ENCODE measurements around the gene ZSWIM8.
"Not testable (repeated sequence)": the region's sequence is repeated elsewhere in the genome, so short reads cannot be mapped to it uniquely, and the experiment has no call there.

The ZSWIM8 gene

DNA sequence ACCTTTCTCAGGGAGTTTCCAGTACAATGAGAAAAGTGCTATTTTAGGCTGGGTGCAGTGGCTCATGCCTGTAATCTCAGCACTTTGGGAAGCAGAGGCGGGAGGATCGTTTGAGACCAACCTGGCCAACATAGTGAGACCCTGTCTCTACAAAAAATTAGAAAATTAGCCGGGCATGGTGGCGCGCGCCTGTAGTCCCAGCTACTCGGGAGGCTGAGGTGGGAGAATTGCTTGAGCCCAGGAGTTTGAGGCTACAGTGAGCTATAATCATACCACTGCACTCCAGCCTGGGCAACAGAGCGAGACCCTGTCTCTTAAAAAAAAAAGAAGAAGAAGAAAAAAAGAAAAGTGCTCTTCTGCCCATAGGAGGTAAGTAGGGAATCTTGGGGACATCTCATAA is 10.6 kb downstream of the ZSWIM8 start:
- not testable (repeated sequence) for DNase-seq (ENCODE audit: low spot score)

DNA sequence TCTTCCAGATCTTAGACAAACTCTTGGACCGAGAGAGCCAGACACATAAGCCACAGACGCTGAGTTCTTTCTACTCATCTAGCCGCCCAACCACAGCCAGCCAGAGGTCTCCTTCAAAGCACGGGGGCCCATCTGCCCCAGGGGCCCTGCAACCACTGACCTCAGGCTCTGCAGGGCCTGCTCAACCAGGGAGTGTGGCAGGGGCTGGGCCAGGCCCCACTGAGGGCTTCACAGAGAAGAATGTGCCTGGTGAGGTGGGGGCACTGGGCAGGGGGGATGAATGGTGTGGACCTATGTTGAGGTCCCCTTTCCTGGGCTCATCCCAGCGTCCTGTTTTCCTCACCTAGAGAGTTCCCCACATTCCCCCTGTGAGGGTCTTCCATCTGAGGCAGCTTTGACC is 11.4 kb downstream of the ZSWIM8 start:
- no peak for DNase-seq (ENCODE audit: low spot score)

DNA sequence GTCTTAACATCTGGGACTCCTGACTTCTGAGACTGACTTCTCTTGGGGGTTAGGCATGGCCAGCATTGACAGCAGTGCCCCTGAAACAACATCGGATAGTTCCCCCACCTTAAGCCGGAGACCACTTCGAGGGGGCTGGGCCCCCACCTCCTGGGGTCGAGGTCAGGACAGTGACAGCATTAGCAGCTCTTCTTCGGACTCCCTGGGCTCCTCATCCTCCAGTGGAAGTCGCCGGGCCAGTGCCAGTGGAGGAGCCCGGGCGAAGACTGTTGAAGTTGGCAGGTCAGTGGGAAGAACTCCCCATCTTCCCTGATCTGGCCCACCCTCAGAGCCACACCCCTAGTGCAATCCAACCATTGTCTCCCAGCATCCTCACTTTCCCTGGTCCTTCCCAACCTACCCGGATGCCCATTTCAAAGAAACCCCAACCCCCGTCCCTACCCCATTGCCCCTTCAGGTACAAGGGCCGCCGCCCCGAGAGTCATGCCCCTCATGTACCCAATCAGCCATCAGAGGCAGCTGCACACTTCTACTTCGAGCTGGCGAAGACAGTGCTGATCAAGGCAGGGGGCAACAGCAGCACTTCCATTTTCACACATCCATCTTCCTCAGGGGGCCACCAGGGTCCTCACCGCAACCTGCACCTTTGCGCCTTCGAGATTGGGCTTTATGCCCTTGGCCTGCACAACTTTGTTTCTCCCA is 12.1 kb downstream of the ZSWIM8 start:
- DNase-seq (ENCODE audit: low spot score): no peak

DNA sequence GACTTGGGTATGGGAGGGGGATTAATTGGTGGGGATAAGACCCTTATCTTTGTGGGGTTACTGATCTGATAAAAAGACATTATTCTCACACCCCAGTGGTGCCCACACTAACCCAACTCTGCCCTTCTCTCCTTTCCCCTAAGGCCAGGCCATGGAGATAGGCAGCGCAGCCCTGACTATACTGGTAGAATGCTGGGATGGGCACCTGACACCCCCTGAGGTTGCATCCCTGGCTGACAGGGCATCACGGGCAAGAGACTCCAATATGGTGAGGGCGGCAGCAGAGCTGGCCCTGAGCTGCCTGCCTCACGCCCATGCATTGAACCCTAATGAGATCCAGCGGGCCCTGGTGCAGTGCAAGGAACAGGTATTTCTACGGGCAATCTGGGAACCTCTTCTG is 12.7 kb downstream of the ZSWIM8 start:
- DNase-seq (ENCODE audit: low spot score): no peak

DNA sequence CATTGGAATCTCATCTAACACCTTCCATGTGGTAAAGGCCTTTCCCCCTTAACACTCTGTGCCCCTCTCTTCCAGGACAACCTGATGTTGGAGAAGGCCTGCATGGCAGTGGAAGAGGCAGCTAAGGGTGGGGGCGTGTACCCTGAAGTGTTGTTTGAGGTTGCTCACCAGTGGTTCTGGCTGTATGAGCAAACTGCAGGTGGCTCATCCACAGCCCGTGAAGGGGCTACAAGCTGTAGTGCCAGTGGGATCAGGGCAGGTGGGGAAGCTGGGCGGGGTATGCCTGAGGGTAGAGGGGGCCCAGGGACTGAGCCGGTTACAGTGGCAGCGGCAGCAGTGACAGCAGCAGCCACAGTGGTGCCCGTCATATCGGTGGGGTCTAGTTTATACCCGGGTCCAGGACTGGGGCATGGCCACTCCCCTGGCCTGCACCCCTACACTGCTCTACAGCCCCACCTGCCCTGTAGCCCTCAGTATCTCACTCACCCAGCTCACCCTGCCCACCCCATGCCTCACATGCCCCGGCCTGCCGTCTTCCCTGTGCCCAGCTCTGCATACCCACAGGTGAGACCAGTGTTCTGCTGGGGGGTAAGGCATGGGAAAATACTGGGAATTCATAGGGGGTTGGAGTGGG is 13.6 kb downstream of the ZSWIM8 start:
- no peak for DNase-seq (ENCODE audit: low spot score)

DNA sequence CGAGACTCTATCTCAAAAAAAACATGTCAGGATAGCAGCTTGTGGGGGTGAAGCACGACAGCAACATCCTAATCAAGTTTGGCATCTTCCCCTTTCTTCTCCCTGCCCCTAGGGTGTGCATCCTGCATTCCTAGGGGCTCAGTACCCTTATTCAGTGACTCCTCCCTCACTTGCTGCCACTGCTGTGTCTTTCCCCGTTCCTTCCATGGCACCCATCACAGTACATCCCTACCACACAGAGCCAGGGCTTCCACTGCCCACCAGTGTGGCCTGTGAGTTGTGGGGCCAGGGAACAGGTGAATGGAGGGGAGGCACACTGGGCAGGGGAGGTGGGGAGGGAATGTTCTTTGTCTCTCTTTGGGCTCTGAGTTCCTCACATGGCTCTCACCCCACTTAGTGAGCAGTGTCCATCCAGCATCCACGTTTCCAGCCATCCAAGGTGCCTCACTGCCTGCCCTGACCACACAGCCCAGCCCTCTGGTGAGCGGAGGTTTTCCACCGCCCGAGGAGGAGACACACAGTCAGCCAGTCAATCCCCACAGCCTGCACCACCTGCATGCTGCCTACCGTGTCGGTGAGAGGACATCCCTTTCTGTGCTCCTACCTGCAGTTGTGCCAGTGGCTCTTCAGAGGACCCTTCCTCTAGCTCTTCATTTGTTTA is 14.6 kb downstream of the ZSWIM8 start:
- DNase-seq (ENCODE audit: low spot score): no peak

DNA sequence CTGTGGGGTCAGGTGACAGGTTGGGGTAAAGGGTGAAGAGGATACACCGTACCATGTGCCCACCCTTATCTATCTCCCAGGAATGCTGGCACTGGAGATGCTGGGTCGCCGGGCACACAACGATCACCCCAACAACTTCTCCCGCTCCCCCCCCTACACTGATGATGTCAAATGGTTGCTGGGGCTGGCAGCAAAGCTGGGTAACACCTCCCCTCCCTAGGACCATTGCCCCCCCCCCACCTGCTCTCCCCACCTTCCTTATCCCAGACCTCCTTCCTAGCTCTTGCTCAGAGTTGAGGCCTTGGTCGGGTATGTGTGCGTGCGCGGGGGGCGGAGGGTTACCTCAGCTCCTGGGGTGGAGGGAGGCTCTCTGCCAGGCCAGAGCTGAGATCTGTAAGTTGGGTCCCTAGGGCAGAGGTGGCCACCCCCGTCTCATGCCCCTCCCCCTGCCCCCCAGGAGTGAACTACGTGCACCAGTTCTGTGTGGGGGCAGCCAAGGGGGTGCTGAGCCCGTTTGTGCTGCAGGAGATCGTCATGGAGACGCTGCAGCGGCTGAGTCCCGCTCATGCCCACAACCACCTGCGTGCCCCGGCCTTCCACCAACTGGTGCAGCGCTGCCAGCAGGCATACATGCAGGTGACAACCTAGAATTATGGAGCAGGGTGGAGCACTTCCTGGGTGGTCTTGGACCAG is 15.3 kb downstream of the ZSWIM8 start:
- DNase-seq (ENCODE audit: low spot score): no peak

DNA sequence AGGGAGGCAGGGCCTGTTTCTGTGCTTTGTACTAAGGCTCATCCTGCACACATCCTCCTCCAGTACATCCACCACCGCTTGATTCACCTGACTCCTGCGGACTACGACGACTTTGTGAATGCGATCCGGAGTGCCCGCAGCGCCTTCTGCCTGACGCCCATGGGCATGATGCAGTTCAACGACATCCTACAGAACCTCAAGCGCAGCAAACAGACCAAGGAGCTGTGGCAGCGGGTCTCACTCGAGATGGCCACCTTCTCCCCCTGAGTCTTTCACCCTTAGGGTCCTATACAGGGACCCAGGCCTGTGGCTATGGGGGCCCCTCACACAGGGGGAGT is 15.8 kb downstream of the ZSWIM8 start:
- no peak for DNase-seq (ENCODE audit: low spot score)

DNA sequence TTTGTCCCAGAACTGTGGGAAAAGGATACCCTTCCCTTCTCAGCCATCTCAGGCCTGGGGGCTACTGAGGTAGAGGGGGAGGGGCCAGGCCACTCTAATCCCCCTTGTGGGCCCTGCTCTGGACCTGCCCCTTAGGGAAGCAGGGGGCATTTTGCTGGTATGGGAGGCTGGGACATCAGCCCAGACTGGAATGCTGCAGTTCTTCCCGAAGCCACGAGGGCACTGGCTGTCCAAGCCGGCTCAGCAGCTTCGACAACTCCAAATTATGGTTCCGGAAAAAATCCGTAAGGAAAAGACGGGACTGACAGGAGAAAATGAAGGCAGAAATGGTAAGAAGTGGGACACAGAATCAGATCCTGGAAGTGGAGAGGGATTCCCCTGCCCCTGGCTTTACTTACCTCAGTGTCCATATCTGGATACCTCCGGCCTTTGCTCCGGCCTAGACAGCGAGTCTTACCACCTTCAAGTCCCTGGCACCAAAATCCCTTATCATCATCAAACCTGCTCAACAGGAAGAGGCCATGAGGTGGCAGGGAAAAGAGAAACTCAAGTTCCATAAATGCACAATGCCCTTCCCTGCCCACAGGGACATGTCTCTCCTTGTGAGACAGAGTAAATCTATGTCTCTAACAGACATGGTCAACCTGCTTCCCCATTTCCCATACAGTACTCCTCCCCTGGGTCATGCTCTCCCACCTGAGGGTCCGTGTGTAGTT is 17.0 kb downstream of the ZSWIM8 start:
- DNase-seq (ENCODE audit: low spot score): no peak

DNA sequence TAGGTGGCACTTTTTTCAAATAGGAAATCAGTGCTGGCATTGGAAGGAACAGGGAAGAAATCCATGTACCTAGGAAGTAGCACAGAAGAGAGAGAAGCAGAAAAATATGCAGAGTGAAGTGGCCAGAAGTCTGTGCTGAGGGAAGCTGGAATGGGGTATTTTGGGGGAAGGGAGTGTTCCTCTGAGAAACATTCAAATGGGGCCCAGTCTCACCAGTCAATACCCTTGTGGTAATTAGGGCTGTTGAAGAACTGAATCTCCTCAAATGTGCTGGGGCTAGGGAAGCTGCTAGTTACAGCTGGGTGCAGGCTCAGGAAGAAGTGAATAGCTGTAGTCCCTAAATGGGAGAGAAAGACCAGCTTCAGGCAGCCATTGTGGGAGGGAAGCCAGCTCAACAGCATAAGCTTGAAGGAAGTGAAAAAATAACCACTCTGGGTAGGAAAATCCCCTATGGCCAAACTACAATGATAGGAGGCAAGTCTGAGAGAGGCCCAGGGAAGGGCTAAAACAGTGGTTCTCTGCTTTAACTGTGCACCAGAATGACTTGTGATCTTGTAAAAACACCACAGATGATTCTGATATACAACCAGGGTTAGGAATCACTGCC is 18.4 kb downstream of the ZSWIM8 start:
- DNase-seq (ENCODE audit: low spot score): no peak

DNA sequence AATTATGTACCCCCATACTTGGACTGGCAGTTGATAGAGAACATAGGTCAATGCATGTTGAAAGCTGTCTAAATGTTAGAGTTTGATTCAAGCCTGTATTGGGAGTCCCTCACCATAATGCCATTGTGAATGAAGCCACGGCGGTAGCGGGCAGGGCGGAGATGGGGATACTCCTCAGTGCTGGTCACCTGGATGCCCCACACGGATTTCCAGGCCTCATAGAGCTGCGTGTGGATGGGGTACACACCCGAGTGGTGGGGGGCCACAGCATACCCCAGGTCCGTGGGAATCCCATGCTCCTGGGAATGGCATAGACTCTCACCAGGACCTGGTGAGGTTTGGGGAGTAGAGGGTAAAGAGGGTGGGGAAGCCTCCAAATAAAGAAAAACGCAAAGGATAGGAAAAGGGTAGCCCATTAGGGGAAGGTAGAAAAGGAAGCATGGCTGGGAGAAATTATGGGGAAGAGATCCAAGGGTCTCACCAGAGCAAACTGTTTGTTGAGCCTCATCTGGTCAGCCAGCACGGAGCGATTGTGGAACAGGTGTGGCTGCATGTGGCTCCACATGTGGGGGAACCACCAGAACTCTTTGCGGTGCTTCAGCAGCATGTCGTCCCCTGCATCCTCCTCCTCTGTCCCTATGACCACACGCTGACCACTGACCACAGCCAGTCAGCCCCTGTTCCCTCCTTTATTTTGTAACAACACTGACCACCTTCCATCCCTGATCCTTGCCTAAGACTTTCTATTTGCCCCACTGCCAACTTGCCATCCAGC is 21.0 kb downstream of the ZSWIM8 start:
- no peak for DNase-seq (ENCODE audit: low spot score)

DNA sequence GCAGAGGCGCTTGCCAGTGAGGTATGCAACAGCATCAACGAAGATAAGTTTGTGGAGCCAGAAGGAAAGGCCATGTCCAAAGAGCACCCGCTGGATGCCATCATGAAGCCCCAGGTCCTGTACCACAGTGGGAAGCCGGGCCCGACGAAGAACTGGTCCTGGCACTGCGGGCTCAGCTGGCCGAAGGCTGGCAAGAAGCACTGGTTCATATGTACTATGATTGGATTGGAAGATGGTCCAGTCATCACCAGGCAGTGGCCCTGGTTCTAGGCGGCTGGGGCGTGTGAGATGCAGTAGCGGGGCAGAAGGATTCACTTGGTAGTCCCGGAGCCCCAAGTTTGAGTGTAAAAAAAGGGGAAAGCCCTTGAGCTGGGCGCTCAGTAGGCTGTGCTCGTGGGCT is 22.1 kb downstream of the ZSWIM8 start:
- no peak for DNase-seq (ENCODE audit: low spot score)

DNA sequence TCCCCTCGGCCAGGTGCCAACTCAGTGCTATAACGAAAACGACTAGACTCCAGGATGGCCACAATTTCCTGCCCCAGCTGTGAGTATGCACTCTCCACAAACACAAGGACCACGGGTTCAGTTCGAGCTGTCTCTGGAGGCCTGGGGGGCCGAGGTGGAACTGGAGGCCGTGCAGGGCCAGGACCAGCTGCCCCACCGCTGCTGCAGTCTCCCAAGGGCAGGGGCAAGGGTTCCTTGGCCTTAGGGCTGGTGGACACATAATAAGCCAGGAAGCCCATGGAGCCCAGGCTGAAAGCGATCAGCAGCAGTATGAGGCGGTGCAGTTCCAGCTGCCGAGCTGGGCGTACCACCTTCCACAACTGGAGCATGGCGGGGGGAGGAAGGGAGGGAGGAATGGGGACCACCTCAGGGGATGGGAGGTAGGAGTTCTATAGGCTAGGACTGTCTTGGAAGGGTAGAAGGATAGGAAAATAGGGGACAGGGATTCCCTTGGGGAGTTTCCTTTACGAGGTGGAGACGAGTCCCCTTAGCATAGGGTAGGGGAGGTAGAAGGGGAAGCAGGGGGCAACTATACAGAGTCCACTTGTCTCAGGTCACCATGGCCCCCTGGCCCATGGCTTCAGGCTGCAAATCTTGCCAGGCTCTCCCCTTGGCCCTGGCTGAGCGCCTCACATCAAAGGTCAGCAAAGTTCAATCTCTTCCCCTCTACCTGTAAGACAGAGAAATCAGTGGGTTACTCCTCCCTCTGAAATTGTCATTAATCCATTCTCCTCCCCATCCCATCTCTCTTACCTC is 22.8 kb downstream of the ZSWIM8 start:
- DNase-seq (ENCODE audit: low spot score): no peak

DNA sequence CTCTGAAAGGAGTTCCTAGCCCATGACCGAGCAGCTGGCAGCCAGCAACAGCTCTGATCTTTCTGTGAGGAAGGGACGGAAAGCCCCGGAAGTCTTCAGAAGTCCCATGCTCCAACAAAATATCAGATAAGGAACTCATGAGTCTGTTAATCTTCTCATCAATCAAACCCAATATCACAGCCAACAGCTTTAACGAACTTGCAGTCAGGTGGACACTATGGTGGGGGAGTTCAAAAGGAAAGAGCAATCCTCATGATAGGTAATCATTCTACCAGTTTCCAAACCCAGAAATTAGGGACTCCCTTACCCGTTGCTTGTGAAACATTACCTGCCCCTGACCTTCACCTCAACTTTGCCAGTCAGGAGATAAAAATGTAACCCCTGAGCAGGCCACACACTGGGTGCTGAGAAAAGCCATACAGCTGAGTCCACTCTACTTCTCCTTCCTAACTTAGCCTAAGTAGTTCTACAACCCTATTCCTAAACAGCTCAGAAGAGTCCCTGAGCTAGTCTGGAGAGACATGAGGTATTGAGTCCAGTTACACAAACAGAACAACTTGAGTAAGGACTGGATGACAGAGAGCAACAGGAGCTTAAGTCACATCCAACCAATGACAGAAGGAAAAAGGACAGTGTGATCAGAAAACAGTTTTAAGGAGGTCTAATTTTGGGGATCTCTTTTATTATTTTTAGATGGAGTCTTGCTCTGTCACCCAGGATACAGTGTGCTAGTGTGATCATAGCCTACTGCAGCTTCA is 23.8 kb downstream of the ZSWIM8 start:
- DNase-seq (ENCODE audit: low spot score): no peak

DNA sequence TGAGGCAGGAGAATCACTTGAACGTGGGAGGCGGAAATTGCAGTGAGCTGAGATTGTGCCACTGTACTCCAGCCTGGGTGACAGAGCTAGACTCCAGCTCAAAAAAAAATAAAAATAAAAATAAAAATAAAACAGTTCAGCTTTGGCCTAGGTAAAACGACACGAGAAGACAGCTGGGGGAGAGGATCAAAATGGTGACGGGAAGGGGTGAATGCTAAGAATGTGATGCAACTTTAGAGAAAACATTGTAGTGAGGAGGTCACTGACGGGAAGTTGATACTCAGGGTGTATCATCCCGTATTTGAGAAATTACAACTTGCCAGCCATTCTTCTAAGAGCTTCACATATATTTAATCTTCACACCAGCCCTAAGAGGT is 24.9 kb downstream of the ZSWIM8 start:
- no peak for DNase-seq (ENCODE audit: low spot score)

DNA sequence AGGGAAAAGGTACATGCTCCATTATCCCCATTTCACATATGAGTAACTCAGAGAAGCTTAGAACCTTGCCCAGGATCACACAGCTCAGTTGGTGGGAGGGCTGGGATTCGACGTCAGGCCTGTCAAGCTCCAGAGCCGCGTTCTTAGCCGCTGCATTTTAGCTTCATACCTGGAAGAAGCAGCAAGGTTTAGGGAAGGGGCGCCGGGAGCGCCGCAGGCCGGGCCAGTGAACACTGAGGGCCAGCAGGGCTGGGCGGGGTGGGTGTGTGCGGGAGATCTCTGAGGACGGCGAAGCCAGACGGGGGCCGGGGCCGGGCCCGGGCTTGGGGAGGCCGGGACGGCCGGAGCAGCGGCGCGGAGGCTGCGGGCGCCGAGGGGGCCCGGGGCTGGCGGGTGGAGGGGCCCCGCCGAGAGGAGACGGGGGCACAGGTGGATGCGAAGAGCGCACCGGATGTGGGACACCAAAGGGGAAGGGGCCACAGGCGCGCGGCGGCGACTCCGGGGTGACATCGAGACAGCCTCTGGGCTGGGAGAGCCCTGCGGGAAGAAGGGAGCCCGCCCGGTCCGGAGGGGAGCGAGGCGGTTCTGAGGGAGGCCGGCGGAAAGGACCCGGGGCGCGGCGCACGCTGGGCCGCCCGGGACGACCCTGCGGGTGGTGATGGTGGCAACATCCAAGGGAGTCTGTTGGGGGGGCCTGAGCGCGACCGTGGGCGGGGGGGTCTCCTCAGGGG is 25.5 kb downstream of the ZSWIM8 start:
- DNase-seq (ENCODE audit: low spot score): peak; percentile 45

DNA sequence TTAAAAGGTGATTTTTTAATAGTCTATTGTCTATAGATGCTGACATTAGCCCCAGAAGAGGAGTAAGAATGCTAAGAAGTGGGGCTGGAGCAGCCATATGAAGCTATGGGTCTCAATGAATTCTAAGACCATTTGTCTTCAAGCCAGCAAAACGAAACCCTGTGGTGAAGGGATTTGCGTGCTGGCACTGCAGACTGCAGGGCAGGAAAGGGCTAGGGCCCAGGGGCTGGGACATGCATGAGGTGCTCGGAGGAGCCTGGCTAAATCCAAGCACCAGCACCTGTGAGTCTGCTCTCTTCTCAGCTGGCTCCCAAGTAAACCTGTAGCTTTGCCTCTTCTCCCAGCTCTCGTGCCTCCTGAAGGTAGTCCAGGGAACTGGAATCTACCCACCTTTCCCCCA is 27.3 kb downstream of the ZSWIM8 start:
- no peak for DNase-seq (ENCODE audit: low spot score)

DNA sequence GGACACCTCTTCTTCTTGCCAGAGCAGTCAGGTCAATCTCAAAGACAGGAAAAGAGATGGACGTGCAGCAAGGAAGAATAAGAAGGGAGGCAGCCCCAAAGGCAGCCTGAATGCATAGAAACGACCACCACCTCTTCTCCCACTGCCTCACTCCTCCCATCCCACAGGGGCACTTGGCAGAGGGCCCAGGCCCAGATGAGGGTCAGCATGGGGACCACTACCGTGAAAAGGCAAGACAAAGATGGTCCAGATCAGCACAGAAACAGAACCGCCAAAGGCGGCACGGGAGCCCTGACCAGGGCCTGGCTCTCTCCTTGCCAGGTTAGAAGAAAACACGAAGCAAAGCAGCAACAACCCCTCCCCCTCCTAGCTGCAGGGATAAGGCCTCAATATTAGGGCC is 27.9 kb downstream of the ZSWIM8 start:
- no peak for DNase-seq (ENCODE audit: low spot score)

Measured in kidney tubule cell (primary cell).